Osteocyte (in vitro differentiated cells): ENCODE results near the gene ITGB5. TPM values are rescaled to one million over a fixed set of nuclear protein-coding genes. Genes with fewer than 3 reads are reported as not detected.

Source experiments
- DNase-seq: peaks from one replicate; pipeline ENCODE4 v3.0.0; 2021; ENCODE audit warnings: mixed read lengths; ENCODE audit not compliant: unreplicated experiment; ENCODE audit errors: extremely low spot score
- H3K27ac Mint-ChIP-seq: one replicate; pipeline ENCODE4 v1.8.0; 2021; ENCODE audit warnings: mild to moderate bottlenecking, mixed read lengths; ENCODE audit not compliant: unreplicated experiment
- H3K27me3 Mint-ChIP-seq: one replicate; pipeline ENCODE4 v1.8.0; 2021; ENCODE audit warnings: mixed read lengths; ENCODE audit not compliant: unreplicated experiment
- H3K36me3 Mint-ChIP-seq: one replicate; pipeline ENCODE4 v1.8.0; 2021; ENCODE audit warnings: mixed read lengths; ENCODE audit not compliant: unreplicated experiment
- H3K4me1 Mint-ChIP-seq: one replicate; pipeline ENCODE4 v1.8.0; 2021; ENCODE audit warnings: mixed read lengths; ENCODE audit not compliant: unreplicated experiment
- H3K4me3 Mint-ChIP-seq: one replicate; pipeline ENCODE4 v1.8.0; 2021; ENCODE audit warnings: mild to moderate bottlenecking, moderate library complexity, mixed read lengths; ENCODE audit not compliant: unreplicated experiment
- H3K9me3 Mint-ChIP-seq: one replicate; pipeline ENCODE4 v1.8.0; 2021; ENCODE audit warnings: mixed read lengths; ENCODE audit not compliant: unreplicated experiment
- total RNA-seq: library from RNA; stranded (reverse); gene quantifications from 2 replicates; pipeline ENCODE4 v1.2.1, GENCODE V29; 2021
- TF ChIP-seq, protein P1 (sequence below): fragments of 200-600 bp; sonication (generic); IDR thresholded peaks from 2 replicates; pipeline ENCODE4 v1.5.0; 2021; ENCODE audit warnings: antibody characterized with exemption, mild to moderate bottlenecking, moderate library complexity

ITGB5 gene
- total RNA-seq, 1 donor from 2014 or later: 419 TPM

DNA sequence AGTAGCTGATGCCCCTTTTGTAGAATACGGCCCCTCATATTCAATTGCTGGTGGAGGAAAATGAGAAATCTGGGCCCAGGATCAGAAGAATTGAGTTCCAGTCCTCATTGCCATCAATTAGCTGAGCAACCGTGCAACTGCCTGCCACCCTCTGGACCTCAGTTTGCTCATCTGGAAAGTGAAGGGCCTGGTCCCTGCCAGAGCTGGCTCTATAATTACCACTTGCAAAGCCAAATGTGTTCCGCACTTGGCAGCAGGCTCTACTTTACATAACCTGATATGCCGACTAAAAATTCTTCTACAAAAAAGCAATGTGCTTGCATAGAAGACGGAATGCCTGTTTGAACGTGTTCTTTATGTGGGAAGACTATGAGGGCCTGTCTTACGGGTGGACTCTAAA lies 8.6 kb upstream of the ITGB5 start:
- no peak overlapping the region for H3K27ac Mint-ChIP-seq
- no peak for DNase-seq
- H3K9me3 Mint-ChIP-seq: no peaks in the 10 kb centered on the region
- H3K36me3 Mint-ChIP-seq: no peaks in the 10 kb centered on the region
- peaks cover 5% of the 10 kb centered on the region for H3K4me1 Mint-ChIP-seq
- H3K4me3 Mint-ChIP-seq: no peak overlapping the region
- TF ChIP-seq, protein P1, sequence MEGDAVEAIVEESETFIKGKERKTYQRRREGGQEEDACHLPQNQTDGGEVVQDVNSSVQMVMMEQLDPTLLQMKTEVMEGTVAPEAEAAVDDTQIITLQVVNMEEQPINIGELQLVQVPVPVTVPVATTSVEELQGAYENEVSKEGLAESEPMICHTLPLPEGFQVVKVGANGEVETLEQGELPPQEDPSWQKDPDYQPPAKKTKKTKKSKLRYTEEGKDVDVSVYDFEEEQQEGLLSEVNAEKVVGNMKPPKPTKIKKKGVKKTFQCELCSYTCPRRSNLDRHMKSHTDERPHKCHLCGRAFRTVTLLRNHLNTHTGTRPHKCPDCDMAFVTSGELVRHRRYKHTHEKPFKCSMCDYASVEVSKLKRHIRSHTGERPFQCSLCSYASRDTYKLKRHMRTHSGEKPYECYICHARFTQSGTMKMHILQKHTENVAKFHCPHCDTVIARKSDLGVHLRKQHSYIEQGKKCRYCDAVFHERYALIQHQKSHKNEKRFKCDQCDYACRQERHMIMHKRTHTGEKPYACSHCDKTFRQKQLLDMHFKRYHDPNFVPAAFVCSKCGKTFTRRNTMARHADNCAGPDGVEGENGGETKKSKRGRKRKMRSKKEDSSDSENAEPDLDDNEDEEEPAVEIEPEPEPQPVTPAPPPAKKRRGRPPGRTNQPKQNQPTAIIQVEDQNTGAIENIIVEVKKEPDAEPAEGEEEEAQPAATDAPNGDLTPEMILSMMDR: no peak
- no peaks in the 10 kb centered on the region for H3K27me3 Mint-ChIP-seq

DNA sequence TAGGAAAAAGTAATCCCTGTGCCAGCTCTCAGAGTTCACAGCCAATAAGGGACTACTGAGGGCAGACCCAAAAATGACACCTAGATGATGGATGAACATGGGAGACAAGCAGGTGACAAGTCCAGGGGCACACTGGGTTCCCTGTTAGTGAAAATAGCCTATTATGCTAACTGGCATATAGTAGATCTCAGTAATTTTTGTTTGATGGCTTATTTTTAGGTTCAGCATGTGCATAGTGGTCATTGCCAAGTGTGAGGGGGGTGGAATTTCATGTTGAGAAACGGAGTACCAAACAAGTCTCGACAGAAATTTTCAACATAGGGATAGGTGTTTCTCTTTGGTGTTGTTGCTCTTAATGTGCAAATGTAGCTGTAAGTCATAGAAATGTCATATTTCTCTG lies 6.4 kb upstream of the ITGB5 start:
- no peaks in the 10 kb centered on the region for H3K4me1 Mint-ChIP-seq
- TF ChIP-seq, protein P1: no peak
- no peak for DNase-seq
- no peak overlapping the region for H3K4me3 Mint-ChIP-seq
- H3K27ac Mint-ChIP-seq: no peak overlapping the region
- no peaks in the 10 kb centered on the region for H3K9me3 Mint-ChIP-seq
- H3K36me3 Mint-ChIP-seq: no peaks in the 10 kb centered on the region
- no peaks in the 10 kb centered on the region for H3K27me3 Mint-ChIP-seq

DNA sequence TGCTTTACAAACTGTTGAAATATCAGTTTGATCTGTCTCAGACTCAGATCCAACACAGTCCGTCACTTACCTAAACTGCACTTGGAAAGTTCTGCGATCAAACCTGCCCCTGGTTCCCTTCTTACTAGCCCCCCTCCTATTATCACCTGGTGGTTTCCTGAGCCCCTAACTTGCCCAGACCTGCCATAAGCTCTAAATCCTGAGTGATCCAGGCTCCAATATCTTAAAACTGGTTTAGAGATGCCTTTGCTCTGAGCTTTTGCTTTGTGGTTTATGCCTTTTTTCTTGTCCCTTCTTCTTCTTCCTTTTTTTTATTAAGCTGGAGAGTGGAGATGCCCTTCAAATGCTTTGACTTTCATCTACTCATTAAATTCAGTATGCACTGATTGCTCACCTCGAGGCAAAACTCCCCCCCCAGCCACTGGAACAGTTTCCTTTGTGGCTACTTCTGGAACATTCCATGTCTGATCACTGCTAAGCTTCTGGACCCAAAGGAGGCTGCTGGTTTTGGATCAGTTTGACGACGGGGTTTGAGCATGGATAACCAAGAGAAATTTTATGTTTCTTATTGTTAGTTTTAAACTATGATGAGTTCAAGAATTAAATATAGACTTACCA lies 3.5 kb upstream of the ITGB5 start:
- TF ChIP-seq, protein P1: no peak
- DNase-seq: no peak
- H3K36me3 Mint-ChIP-seq: no peaks in the 10 kb centered on the region
- no peak overlapping the region for H3K27ac Mint-ChIP-seq
- no peak overlapping the region for H3K4me3 Mint-ChIP-seq
- no peaks in the 10 kb centered on the region for H3K27me3 Mint-ChIP-seq
- peaks cover 7% of the 10 kb centered on the region for H3K4me1 Mint-ChIP-seq
- no peaks in the 10 kb centered on the region for H3K9me3 Mint-ChIP-seq

DNA sequence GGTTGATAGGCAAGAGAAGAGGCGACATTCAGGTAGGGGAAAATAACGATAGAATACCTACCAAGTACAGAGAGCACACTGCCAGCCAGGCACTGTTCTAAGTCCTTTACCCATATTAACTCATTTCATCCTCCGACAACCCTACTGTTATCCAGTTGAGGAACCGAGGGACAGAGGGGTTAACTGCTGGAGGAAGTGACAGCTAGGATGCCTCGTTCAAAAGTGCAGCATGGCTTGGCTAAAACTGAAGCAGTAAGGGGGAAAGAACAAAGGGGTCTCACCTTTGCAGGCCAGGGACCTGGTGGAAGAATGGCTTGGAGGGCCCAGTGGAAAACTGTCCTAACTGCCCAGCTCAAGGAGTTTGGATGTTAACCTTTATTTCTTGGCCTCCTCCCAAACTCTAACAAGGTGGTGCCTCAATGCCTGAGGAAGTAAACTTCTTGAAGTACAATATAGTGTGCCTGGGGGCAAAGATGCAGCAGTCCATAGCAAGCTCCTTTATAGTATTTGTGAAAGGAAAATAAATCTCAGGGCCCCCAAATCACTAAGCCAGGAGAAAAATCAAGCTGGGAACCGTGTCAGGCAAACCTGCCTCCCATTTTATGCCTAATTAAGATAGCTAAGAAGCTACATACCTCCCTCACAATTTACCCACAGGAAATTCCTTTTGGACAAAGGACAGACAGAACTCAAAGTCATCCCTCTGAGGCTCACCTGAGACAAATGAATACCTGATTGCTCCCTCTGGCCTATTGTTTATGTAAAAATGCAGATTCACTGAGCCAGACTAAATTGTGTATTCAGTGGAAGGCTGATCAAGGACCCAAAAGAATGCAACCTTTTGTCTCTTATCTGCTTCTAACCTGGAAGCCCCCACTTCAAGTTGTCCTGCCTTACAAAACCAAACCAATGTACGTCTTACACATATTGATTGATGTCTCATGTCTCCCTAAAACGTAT lies 1.6 kb upstream of the ITGB5 start:
- Mint-ChIP-seq H3K27ac (no peak overlapping the region), H3K4me3 (no peak overlapping the region), H3K4me1 (peaks cover 25% of the 10 kb centered on the region), H3K9me3 (no peaks in the 10 kb centered on the region), H3K27me3 (no peaks in the 10 kb centered on the region), H3K36me3 (peaks cover 3% of the 10 kb centered on the region)
- TF ChIP-seq, protein P1: no peak
- DNase-seq: no peak

DNA sequence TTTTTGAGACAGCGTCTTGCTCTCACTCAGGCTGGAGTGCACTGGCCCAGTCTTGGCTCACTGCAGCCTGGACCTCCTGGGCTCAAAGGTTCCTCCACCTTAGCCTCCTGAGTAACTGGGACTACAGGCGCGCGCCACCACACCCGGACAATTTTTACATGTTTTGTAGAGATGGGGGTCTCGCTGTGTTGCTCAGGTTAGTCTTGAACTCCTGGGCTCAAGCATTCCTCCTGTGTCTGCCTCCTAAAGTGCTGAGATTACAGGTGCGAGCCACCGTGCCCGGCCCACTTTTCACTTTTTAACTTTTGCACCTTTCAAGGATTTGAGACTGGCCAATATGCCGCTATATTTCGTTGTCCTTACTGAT lies 750 bp upstream of the ITGB5 start:
- Mint-ChIP-seq H3K27ac (no peak overlapping the region), H3K27me3 (no peaks in the 10 kb centered on the region)

More for the DNA sequence above, 750 bp upstream of the ITGB5 start:
- Mint-ChIP-seq H3K36me3 (peaks cover 7% of the 10 kb centered on the region), H3K4me3 (peak overlapping the region; percentile 63), H3K9me3 (no peaks in the 10 kb centered on the region), H3K4me1 (peaks cover 34% of the 10 kb centered on the region)
- DNase-seq: no peak
- TF ChIP-seq, protein P1: no peak
